HG02870 (cell line): Measurements from ENCODE around the gene PLG.
A peak's percentile ranks its signal among the peaks of the same experiment; 100 is the strongest.
"Not testable (repeated sequence)": the region's sequence is repeated elsewhere in the genome, so short reads cannot be mapped to it uniquely, and the experiment has no call there.

Experiments used
- ATAC-seq: cut with Tn5 transposase; IDR thresholded peaks from one replicate; pipeline ENCODE4 v1.9.1; 2021; ENCODE audit warnings: mild to moderate bottlenecking, moderate library complexity; ENCODE audit not compliant: unreplicated experiment

Gene PLG

DNA sequence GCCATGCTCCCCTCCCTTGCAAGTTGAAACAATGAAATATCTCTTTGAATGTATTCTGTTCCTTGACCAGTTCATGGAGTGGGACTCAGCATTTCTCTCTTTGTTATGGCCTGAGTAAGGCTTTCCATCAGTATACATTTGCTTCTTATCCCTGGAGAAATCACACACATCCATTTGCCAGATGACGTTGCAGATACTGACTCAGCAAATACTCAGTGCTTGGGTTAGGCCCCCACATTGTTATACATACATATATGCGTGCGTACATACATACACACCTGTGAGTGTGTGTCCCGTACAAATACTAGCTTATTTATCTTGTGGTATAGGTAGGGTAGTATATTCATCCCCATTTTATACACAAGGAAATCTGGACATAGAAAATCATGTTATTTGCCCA, 72.4 kb downstream of the PLG start:
- ATAC-seq, result no peak

GRCh38 chr6:160775792-160776580, 73.9 kb downstream of the PLG start:
- peak; percentile 84 for ATAC-seq

DNA sequence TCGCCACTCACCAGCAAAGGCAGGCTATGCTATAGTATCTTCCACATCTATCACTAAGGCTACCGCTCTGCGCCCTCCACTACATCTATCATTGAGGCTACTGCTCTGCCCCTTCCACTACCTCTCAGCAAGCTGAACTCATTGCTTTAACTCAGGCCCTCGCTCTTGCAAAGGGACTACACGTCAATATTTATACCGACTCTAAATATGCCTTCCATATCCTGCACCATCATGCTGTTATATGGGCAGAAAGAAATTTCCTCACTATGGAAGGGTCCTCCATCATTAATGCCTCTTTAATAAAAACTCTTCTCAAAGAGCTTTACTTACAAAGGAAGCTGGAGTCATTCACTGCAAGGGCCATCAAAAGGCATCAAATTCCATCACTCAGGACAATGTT, 77.1 kb downstream of the PLG start:
- ATAC-seq, result not testable (repeated sequence)

- not testable (repeated sequence) for ATAC-seq
Measured at GRCh38 chr6:160780656-160781055, 78.6 kb downstream of the PLG start.

DNA sequence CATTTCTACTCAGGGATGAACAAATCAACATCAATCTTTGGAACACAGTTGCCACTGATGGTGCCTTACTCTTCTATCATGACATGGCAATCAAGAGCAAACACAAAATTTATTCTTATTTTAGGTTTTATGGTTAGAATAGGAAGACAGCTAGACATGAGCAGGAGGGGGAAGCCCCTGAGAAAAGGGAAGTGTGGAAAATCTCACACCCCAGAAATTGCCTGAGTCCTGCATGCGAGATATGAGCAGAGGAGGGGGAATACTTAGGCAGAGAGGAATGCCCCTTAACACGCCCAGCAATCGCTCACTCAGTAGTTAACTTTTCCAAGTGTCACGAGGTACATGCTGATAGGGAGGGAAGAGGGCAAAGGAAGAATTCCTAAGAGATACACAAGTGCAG, 79.3 kb downstream of the PLG start:
- peak; percentile 74 for ATAC-seq

DNA sequence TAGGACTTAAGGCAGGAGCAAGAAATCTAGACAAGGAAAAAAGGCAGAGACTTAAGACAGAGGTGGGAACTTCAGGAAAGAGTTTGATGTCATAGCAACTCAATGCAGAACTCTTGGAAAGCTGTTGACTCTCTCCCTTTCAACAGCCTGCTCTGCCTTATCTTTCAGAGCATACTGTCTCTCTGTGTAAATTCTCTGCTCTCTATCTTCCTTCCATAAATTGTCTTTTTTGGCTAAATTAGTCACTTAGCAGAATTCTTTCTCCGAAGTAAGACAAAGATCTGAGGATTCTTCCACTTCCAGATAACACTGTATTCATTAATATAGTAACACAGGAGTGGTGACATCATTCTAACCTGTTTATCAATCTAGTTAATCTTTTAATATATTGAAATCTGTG, 80.2 kb downstream of the PLG start:
- ATAC-seq, result no peak

DNA sequence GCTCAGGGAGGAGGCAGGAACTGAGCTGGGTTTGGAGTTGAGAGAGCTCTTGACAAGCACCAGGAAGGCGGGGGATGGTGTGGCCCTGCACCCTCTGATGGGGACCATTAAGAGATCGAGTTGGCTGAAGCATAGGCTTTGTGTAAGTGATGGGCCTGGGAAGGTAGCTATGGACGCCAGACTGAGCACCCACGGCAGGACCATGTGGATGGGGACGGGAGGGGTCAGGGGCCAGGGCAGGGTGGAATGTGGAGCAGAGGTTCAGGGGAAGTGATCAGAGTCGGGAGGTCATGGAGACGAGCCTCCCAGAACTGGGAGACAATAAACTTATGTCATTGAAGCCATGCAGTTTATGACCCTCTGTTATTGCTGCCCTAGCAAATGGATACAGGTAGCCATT, 81.7 kb downstream of the PLG start:
- no peak for ATAC-seq

DNA sequence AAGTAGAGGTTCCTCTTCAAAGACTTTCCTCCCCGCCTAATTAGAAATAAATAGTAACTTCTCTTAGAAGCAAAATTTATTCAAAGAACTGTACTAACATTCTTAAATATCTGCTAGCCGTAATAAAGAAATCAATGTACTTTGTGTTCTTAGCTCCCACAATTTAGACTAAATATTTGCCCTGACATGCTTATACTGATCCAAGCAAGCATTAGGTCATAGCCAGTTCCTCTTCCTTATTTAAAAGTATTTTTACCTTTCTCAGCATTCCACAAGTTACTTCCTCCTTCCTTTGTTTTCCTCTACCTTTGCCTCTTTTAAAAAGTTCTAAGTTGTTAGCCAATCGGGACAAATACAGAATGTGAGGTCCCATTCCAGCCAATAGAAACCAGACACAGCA, 86.1 kb downstream of the PLG start:
- ATAC-seq, result not testable (repeated sequence)

- no peak for ATAC-seq
Measured at GRCh38 chr6:160788806-160789205, 86.8 kb downstream of the PLG start.

GRCh38 chr6:160789263-160790027, 87.4 kb downstream of the PLG start:
- no peak for ATAC-seq

DNA sequence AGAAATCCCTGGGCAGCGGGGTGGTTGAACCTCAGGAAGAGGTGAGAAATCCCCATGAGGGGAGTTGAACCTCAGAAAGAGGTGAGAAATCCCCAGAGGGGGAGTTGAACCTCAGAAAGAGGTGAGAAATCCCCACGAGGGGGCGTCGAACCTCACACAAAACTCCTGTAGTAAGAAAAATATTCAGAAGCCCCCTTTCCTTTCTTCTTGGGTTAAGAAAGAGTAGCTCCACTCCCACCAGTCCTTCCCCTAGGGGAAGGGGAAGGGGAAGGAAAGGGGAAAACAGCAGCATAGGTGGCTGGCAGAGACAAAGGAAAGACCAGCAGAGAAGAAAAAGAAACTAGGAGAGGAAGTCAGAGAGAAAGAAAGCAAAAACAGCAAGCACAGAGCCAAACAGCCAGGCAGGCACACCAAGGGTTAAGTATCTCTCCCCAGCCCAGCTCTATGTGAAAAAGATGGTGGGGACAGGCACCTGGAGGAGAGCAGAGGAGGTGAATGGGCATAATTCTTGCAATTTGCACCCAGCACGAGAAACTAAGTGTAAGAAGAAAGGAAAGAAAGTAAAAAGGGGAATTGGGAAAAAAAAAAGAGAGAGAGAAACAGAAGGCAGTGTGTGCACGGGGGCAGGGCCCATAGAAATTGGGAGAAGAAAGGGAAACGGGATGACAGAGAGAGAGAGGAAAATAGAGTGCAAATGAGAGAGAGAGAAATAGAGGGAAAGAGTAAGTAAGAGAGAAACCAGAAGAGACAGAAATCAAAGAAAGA, 88.2 kb downstream of the PLG start:
- no peak for ATAC-seq

GRCh38 chr6:160791459-160791858, 89.4 kb downstream of the PLG start:
- ATAC-seq, result peak; percentile 68

- ATAC-seq, result peak; percentile 55
Measured at GRCh38 chr6:160791981-160792418, 90.0 kb downstream of the PLG start.

- no peak for ATAC-seq
Measured at GRCh38 chr6:160792708-160793107, 90.7 kb downstream of the PLG start.

- ATAC-seq, result no peak
Measured at GRCh38 chr6:160793652-160794051, 91.6 kb downstream of the PLG start.

GRCh38 chr6:160795721-160796120, 93.7 kb downstream of the PLG start:
- ATAC-seq, result no peak

DNA sequence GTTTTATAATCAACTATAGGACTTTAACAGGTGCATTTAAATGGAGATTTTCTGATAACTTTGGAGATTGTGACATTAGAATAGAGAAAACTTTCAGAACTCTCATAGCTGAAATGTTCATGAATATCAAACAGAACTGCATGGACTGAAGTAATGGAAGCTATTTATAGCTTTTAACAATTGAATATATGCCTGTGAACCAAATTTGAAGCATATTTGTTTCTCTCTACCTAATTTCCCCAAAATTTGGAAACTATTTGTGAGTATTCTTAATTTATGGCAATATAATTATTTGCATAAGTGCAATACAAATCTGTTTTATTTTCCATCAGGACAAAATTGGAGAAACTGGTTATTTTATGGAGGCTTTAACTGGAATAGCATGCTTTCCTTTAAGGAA, 96.6 kb downstream of the PLG start:
- ATAC-seq, result no peak

- ATAC-seq, result no peak
Measured at GRCh38 chr6:160799801-160800506, 97.9 kb downstream of the PLG start.

DNA sequence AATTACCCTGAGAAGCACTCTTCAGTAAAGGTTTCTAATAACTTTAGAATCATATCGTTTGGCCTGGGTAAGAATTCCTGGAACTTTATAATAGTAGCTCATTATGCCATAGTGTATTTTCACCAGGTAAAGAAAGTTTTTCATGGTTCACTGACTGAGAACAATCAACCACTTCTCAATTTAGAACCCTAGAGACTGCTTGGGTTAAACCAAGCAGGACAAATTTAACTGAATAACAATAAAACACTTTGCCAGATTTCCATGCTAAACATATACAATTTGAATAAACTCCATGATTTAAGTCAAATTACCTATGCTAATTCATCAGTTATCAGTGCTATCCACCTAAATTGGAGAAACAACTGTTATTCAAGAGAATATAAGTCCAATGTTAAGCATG, 99.4 kb downstream of the PLG start:
- ATAC-seq, result no peak

DNA sequence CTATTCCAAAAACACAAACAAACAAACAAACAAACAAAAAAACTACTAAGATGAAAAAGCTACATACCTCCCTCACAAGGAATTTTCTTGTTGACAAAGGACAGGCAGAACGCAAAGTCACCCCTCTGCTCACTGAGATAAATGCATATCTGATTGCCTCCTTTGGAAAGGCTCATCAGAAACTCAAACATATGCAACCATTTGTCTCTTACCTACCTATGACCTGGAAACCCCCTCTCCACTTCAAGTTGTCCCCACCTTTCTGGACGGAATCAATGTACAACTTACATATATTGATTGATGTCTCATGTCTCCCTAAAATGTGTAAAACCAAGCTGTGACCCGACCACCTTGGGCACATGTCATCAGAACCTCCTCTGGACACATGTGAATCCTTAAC, 100.0 kb downstream of the PLG start:
- ATAC-seq, result not testable (repeated sequence)
